ENCODE data around the gene NAB2. TPM values are rescaled to one million over a fixed set of nuclear protein-coding genes. Genes with fewer than 3 reads are reported as not detected.

Gene NAB2
- total RNA-seq, 2 donors from 2014 or later, result 13.5 to 21.7 TPM

- Mint-ChIP-seq H3K4me1 (no peaks in the 10 kb centered on the region), H3K27ac (peak overlapping the region; percentile 76), H3K27me3 (ENCODE audit: insufficient read depth) (no peaks in the 10 kb centered on the region), H3K9me3 (no peaks in the 10 kb centered on the region), H3K4me3 (no peak overlapping the region), H3K36me3 (ENCODE audit: low read depth) (peaks cover 67% of the 10 kb centered on the region)
- Histone ChIP-seq H3K4me3 (ENCODE audit: low read length) (no peak overlapping the region), H3K4me1 (ENCODE audit: control insufficient read depth, insufficient read depth, low read length) (peaks cover 5% of the 10 kb centered on the region), H3K9me3 (ENCODE audit: control insufficient read depth, low read length) (no peaks in the 10 kb centered on the region), H3K27me3 (ENCODE audit: control insufficient read depth, insufficient read depth, low read length, poor library complexity, severe bottlenecking) (no peaks in the 10 kb centered on the region), H3K27ac (ENCODE audit: low read depth, low read length) (peak overlapping the region; percentile 62), H3K9ac (ENCODE audit: extremely low read depth, low read length, poor library complexity, severe bottlenecking) (no peak overlapping the region), H3K36me3 (ENCODE audit: control insufficient read depth, insufficient read depth, low read length) (peaks cover 3% of the 10 kb centered on the region)
- no peak for DNase-seq
- 92 to 94% methylated on average over 7 to 15 of the region's 15 CpGs for WGBS, 2 experiments (ENCODE audit: insufficient coverage in 1 of 2, insufficient read length in 1 of 2)
- TF ChIP-seq CTCF (conservative IDR thresholded peaks at IDR 0.05), result no peak
These were observed 13.2 kb downstream of the NAB2 start for GRCh38 chr12:57101892-57102695.

- H3K4me3 ChIP-seq (ENCODE audit: low read length), result no peak overlapping the region
- TF ChIP-seq CTCF (conservative IDR thresholded peaks at IDR 0.05), result no peak
- no peaks in the 10 kb centered on the region for H3K4me1 Mint-ChIP-seq
- H3K27me3 ChIP-seq (ENCODE audit: control insufficient read depth, insufficient read depth, low read length, poor library complexity, severe bottlenecking), result no peaks in the 10 kb centered on the region
- 96 to 98% methylated on average over 7 of the region's 7 CpGs for WGBS, 2 experiments (ENCODE audit: insufficient coverage in 1 of 2, insufficient read length in 1 of 2)
- no peaks in the 10 kb centered on the region for H3K36me3 ChIP-seq (ENCODE audit: control insufficient read depth, insufficient read depth, low read length)
- no peaks in the 10 kb centered on the region for H3K9me3 ChIP-seq (ENCODE audit: control insufficient read depth, low read length)
- H3K27me3 Mint-ChIP-seq (ENCODE audit: insufficient read depth), result no peaks in the 10 kb centered on the region
- H3K36me3 Mint-ChIP-seq (ENCODE audit: low read depth), result peaks cover 65% of the 10 kb centered on the region
- H3K9me3 Mint-ChIP-seq, result no peaks in the 10 kb centered on the region
- H3K27ac ChIP-seq (ENCODE audit: low read depth, low read length), result no peak overlapping the region
- H3K27ac Mint-ChIP-seq, result no peak overlapping the region
- no peak for DNase-seq
- no peak overlapping the region for H3K4me3 Mint-ChIP-seq
- peaks cover 5% of the 10 kb centered on the region for H3K4me1 ChIP-seq (ENCODE audit: control insufficient read depth, insufficient read depth, low read length)
- H3K9ac ChIP-seq (ENCODE audit: extremely low read depth, low read length, poor library complexity, severe bottlenecking), result no peak overlapping the region
These were observed 14.9 kb downstream of the NAB2 start for GRCh38 chr12:57103856-57104255.

GRCh38 chr12:57104292-57104910 lies 15.5 kb downstream of the NAB2 start:
- Mint-ChIP-seq H3K27ac (no peak overlapping the region), H3K4me3 (no peak overlapping the region), H3K27me3 (ENCODE audit: insufficient read depth) (no peaks in the 10 kb centered on the region), H3K36me3 (ENCODE audit: low read depth) (peaks cover 60% of the 10 kb centered on the region), H3K4me1 (peaks cover 2% of the 10 kb centered on the region), H3K9me3 (no peaks in the 10 kb centered on the region)
- WGBS, 2 experiments (ENCODE audit: insufficient coverage in 1 of 2, insufficient read length in 1 of 2), result 95 to 96% methylated on average over 4 to 12 of the region's 12 CpGs
- DNase-seq, result no peak
- H3K4me1 ChIP-seq (ENCODE audit: control insufficient read depth, insufficient read depth, low read length), result peaks cover 5% of the 10 kb centered on the region
- no peaks in the 10 kb centered on the region for H3K36me3 ChIP-seq (ENCODE audit: control insufficient read depth, insufficient read depth, low read length)
- H3K27ac ChIP-seq (ENCODE audit: low read depth, low read length), result no peak overlapping the region
- TF ChIP-seq CTCF (conservative IDR thresholded peaks at IDR 0.05), result no peak
- no peaks in the 10 kb centered on the region for H3K9me3 ChIP-seq (ENCODE audit: control insufficient read depth, low read length)
- no peaks in the 10 kb centered on the region for H3K27me3 ChIP-seq (ENCODE audit: control insufficient read depth, insufficient read depth, low read length, poor library complexity, severe bottlenecking)
- H3K9ac ChIP-seq (ENCODE audit: extremely low read depth, low read length, poor library complexity, severe bottlenecking), result no peak overlapping the region
- no peak overlapping the region for H3K4me3 ChIP-seq (ENCODE audit: low read length)

All from endodermal cell (in vitro differentiated cells).